ENCODE data around the gene COL15A1. TPM values are rescaled to one million over a fixed set of nuclear protein-coding genes. Genes with fewer than 3 reads are reported as not detected.

The COL15A1 gene
- polyA plus RNA-seq, 1 donor (not counting 4 experiments of a cell fraction or from before 2014, with no cell fraction given): not detected

GRCh38 chr9:98974554-98974953, 30.8 kb downstream of the COL15A1 start:
- peaks cover 7% of the 10 kb centered on the region for H3K4me1 ChIP-seq (ENCODE audit: control insufficient read depth, extremely low read depth, insufficient read depth, low read length)
- H3K27me3 ChIP-seq (ENCODE audit: control insufficient read depth, extremely low read depth, insufficient read depth, low read length): peaks cover 28% of the 10 kb centered on the region
- H2AFZ ChIP-seq (ENCODE audit: control insufficient read depth, low read length): no peak overlapping the region
- TF ChIP-seq, protein P1, sequence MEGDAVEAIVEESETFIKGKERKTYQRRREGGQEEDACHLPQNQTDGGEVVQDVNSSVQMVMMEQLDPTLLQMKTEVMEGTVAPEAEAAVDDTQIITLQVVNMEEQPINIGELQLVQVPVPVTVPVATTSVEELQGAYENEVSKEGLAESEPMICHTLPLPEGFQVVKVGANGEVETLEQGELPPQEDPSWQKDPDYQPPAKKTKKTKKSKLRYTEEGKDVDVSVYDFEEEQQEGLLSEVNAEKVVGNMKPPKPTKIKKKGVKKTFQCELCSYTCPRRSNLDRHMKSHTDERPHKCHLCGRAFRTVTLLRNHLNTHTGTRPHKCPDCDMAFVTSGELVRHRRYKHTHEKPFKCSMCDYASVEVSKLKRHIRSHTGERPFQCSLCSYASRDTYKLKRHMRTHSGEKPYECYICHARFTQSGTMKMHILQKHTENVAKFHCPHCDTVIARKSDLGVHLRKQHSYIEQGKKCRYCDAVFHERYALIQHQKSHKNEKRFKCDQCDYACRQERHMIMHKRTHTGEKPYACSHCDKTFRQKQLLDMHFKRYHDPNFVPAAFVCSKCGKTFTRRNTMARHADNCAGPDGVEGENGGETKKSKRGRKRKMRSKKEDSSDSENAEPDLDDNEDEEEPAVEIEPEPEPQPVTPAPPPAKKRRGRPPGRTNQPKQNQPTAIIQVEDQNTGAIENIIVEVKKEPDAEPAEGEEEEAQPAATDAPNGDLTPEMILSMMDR (optimal IDR thresholded peaks at IDR 0.05 in 1 of 3, IDR thresholded peaks at IDR 0.05 in 1 of 3, conservative IDR thresholded peaks at IDR 0.05 in 1 of 3; ENCODE audit: extremely low read depth in 1 of 3, insufficient read depth in 2 of 3, low read length in 3 of 3): no peak
- TF ChIP-seq EZH2 (IDR thresholded peaks at IDR 0.05; ENCODE audit: low read length): no peak
- no peak overlapping the region for H3K4me3 ChIP-seq (ENCODE audit: control insufficient read depth in 2 of 3, extremely low read depth in 1 of 3, insufficient read depth in 2 of 3, low read depth in 1 of 3, low read length in 3 of 3)
- no peaks in the 10 kb centered on the region for H4K20me1 ChIP-seq (ENCODE audit: control insufficient read depth, extremely low read depth, insufficient read depth, low read length)
- no peaks in the 10 kb centered on the region for H3K9me3 ChIP-seq (ENCODE audit: control insufficient read depth, low read depth, low read length)
- H3K9ac ChIP-seq (ENCODE audit: control insufficient read depth, extremely low read depth, insufficient read depth, low read length): no peak overlapping the region
- dilution Hi-C loops (cut with MboI; ENCODE audit: extremely low pct_ligation_motif_present, low sequenced_read_pairs): no loop called here
- no peaks in the 10 kb centered on the region for H3K36me3 ChIP-seq (ENCODE audit: control insufficient read depth in 2 of 2, extremely low read depth in 1 of 2, insufficient read depth in 2 of 2, low read length in 2 of 2)
- no peak overlapping the region for H3K27ac ChIP-seq (ENCODE audit: control insufficient read depth, insufficient read depth, low read length)
- no peaks in the 10 kb centered on the region for H3K9me1 ChIP-seq (ENCODE audit: control insufficient read depth, extremely low read depth, insufficient read depth, low read length)
- DNase-seq (ENCODE audit: low read depth, low spot score): no peak
- H3K4me2 ChIP-seq (ENCODE audit: control insufficient read depth, extremely low read depth, insufficient read depth, low read depth, low read length): peak overlapping the region; percentile 74
- no peak for FAIRE-seq
- no peaks in the 10 kb centered on the region for H3K79me2 ChIP-seq (ENCODE audit: control insufficient read depth, insufficient read depth, low read length)

GRCh38 chr9:98974994-98975712, 31.4 kb downstream of the COL15A1 start:
- Histone ChIP-seq H2AFZ (ENCODE audit: control insufficient read depth, low read length) (peak overlapping the region; percentile 42), H3K4me1 (ENCODE audit: control insufficient read depth, extremely low read depth, insufficient read depth, low read length) (peaks cover 9% of the 10 kb centered on the region), H3K27me3 (ENCODE audit: control insufficient read depth, extremely low read depth, insufficient read depth, low read length) (peaks cover 28% of the 10 kb centered on the region), H3K9me1 (ENCODE audit: control insufficient read depth, extremely low read depth, insufficient read depth, low read length) (no peaks in the 10 kb centered on the region), H3K79me2 (ENCODE audit: control insufficient read depth, insufficient read depth, low read length) (no peaks in the 10 kb centered on the region), H3K9ac (ENCODE audit: control insufficient read depth, extremely low read depth, insufficient read depth, low read length) (no peak overlapping the region), H3K4me2 (ENCODE audit: control insufficient read depth, extremely low read depth, insufficient read depth, low read depth, low read length) (peak overlapping the region; percentile 74), H3K4me3 (ENCODE audit: control insufficient read depth in 2 of 3, extremely low read depth in 1 of 3, insufficient read depth in 2 of 3, low read depth in 1 of 3, low read length in 3 of 3) (no peak overlapping the region), H3K36me3 (ENCODE audit: control insufficient read depth in 2 of 2, extremely low read depth in 1 of 2, insufficient read depth in 2 of 2, low read length in 2 of 2) (no peaks in the 10 kb centered on the region), H4K20me1 (ENCODE audit: control insufficient read depth, extremely low read depth, insufficient read depth, low read length) (no peaks in the 10 kb centered on the region), H3K27ac (ENCODE audit: control insufficient read depth, insufficient read depth, low read length) (no peak overlapping the region), H3K9me3 (ENCODE audit: control insufficient read depth, low read depth, low read length) (no peaks in the 10 kb centered on the region)
- dilution Hi-C loops (cut with MboI; ENCODE audit: extremely low pct_ligation_motif_present, low sequenced_read_pairs): no loop called here
- TF ChIP-seq, protein P1 (optimal IDR thresholded peaks at IDR 0.05 in 1 of 3, IDR thresholded peaks at IDR 0.05 in 1 of 3, conservative IDR thresholded peaks at IDR 0.05 in 1 of 3; ENCODE audit: extremely low read depth in 1 of 3, insufficient read depth in 2 of 3, low read length in 3 of 3): peak; percentile 98 to 100 (median 98)
- peak; percentile 56 for TF ChIP-seq EZH2 (IDR thresholded peaks at IDR 0.05; ENCODE audit: low read length)
- FAIRE-seq (peak; percentile 66), DNase-seq (ENCODE audit: low read depth, low spot score) (no peak)
